ENCODE measurements around the gene KCP. TPM values are rescaled to one million over a fixed set of nuclear protein-coding genes. Genes with fewer than 3 reads are reported as not detected.

KCP gene
- total and polyA plus RNA-seq, 2 experiments from 2014 or later: 0.76 to 1.1 TPM

GRCh38 chr7:128924707-128925588 lies 14.4 kb upstream of the KCP start:
- no peak for TF ChIP-seq JUNB (IDR thresholded peaks at IDR 0.05; ENCODE audit: unreplicated experiment)
- no peak for TF ChIP-seq ETS1 (IDR thresholded peaks at IDR 0.05)
- no peak for TF ChIP-seq POLR2AphosphoS5 (IDR thresholded peaks at IDR 0.05; ENCODE audit: low read depth)
- no peak for TF ChIP-seq ZNF114 (CRISPR knock-in tag; IDR thresholded peaks at IDR 0.05)
- TF ChIP-seq NANOG (IDR thresholded peaks at IDR 0.05; ENCODE audit: borderline replicate concordance): no peak
- no peak for TF ChIP-seq REST (IDR thresholded peaks at IDR 0.05; ENCODE audit: unreplicated experiment)
- TF ChIP-seq CREB1 (CRISPR knock-in tag; IDR thresholded peaks at IDR 0.05; ENCODE audit: low read depth): no peak
- TF ChIP-seq EZH2 (IDR thresholded peaks at IDR 0.05; ENCODE audit: low read depth, unreplicated experiment): no peak
- TF ChIP-seq CTCF (conservative IDR thresholded peaks at IDR 0.05; ENCODE audit: low read depth in 2 of 2): no peak
- TF ChIP-seq, protein P1, sequence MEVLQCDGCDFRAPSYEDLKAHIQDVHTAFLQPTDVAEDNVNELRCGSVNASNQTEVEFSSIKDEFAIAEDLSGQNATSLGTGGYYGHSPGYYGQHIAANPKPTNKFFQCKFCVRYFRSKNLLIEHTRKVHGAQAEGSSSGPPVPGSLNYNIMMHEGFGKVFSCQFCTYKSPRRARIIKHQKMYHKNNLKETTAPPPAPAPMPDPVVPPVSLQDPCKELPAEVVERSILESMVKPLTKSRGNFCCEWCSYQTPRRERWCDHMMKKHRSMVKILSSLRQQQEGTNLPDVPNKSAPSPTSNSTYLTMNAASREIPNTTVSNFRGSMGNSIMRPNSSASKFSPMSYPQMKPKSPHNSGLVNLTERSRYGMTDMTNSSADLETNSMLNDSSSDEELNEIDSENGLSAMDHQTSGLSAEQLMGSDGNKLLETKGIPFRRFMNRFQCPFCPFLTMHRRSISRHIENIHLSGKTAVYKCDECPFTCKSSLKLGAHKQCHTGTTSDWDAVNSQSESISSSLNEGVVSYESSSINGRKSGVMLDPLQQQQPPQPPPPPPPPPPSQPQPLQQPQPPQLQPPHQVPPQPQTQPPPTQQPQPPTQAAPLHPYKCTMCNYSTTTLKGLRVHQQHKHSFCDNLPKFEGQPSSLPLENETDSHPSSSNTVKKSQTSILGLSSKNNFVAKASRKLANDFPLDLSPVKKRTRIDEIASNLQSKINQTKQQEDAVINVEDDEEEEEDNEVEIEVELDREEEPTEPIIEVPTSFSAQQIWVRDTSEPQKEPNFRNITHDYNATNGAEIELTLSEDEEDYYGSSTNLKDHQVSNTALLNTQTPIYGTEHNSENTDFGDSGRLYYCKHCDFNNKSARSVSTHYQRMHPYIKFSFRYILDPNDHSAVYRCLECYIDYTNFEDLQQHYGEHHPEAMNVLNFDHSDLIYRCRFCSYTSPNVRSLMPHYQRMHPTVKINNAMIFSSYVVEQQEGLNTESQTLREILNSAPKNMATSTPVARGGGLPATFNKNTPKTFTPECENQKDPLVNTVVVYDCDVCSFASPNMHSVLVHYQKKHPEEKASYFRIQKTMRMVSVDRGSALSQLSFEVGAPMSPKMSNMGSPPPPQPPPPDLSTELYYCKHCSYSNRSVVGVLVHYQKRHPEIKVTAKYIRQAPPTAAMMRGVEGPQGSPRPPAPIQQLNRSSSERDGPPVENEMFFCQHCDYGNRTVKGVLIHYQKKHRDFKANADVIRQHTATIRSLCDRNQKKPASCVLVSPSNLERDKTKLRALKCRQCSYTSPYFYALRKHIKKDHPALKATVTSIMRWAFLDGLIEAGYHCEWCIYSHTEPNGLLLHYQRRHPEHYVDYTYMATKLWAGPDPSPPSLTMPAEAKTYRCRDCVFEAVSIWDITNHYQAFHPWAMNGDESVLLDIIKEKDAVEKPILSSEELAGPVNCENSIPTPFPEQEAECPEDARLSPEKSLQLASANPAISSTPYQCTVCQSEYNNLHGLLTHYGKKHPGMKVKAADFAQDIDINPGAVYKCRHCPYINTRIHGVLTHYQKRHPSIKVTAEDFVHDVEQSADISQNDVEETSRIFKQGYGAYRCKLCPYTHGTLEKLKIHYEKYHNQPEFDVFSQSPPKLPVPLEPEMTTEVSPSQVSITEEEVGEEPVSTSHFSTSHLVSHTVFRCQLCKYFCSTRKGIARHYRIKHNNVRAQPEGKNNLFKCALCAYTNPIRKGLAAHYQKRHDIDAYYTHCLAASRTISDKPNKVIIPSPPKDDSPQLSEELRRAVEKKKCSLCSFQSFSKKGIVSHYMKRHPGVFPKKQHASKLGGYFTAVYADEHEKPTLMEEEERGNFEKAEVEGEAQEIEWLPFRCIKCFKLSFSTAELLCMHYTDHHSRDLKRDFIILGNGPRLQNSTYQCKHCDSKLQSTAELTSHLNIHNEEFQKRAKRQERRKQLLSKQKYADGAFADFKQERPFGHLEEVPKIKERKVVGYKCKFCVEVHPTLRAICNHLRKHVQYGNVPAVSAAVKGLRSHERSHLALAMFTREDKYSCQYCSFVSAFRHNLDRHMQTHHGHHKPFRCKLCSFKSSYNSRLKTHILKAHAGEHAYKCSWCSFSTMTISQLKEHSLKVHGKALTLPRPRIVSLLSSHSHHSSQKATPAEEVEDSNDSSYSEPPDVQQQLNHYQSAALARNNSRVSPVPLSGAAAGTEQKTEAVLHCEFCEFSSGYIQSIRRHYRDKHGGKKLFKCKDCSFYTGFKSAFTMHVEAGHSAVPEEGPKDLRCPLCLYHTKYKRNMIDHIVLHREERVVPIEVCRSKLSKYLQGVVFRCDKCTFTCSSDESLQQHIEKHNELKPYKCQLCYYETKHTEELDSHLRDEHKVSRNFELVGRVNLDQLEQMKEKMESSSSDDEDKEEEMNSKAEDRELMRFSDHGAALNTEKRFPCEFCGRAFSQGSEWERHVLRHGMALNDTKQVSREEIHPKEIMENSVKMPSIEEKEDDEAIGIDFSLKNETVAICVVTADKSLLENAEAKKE (CRISPR knock-in tag; IDR thresholded peaks at IDR 0.05): no peak
- no peak for TF ChIP-seq ZNF331 (CRISPR knock-in tag; IDR thresholded peaks at IDR 0.05; ENCODE audit: low read depth)
- TF ChIP-seq STAT1 (IDR thresholded peaks at IDR 0.05; ENCODE audit: unreplicated experiment): no peak
- no peak for TF ChIP-seq EZH2phosphoT487 (IDR thresholded peaks at IDR 0.05; ENCODE audit: unreplicated experiment)
- peaks cover 16% of the 10 kb centered on the region for H3K4me1 Mint-ChIP-seq
- H3K9me3 Mint-ChIP-seq: no peaks in the 10 kb centered on the region; the same call in 2 of the 3 replicates
- 0 out of 2 replicates have a peak, but pooled peaks cover 1% of the 10 kb centered on the region for H3K27me3 ChIP-seq (ENCODE audit: insufficient read depth)
- DNase-seq (ENCODE audit: low spot score) (no peak), ATAC-seq (no peak)
- H3K36me3 Mint-ChIP-seq (ENCODE audit: low read depth): no peaks in the 10 kb centered on the region; the same call in 2 of the 3 replicates
- H3K27ac Mint-ChIP-seq: no peak overlapping the region
- no peak overlapping the region for H3K4me3 Mint-ChIP-seq
- H3K4me2 ChIP-seq: no peak overlapping the region
- no peak overlapping the region for H3K27ac ChIP-seq (ENCODE audit: low read depth)
- H3K4me1 ChIP-seq (ENCODE audit: insufficient read depth): no peaks in the 10 kb centered on the region; the same call in 1 of the 2 replicates
- H2AFZ ChIP-seq: no peak overlapping the region
- H3K79me2 ChIP-seq (replicated peaks; ENCODE audit: insufficient read depth): no peaks in the 10 kb centered on the region
- no peaks in the 10 kb centered on the region for H3K36me3 ChIP-seq (ENCODE audit: insufficient read depth)
- H3K27me3 Mint-ChIP-seq (ENCODE audit: insufficient read depth, low read depth, poor library complexity): peaks cover 11% of the 10 kb centered on the region
- no peak overlapping the region for H3K4me3 ChIP-seq
- H4K20me1 ChIP-seq (replicated peaks; ENCODE audit: insufficient read depth): no peaks in the 10 kb centered on the region
- H3F3A ChIP-seq (replicated peaks; ENCODE audit: low read depth): no peaks in the 10 kb centered on the region
- H3K9me2 ChIP-seq (ENCODE audit: insufficient read depth): no peaks in the 10 kb centered on the region
